Sigmoid colon (tissue), 4 donors: ENCODE measurements around the gene VIT.

ENCODE experiments used
- EP300 ChIP-seq, 4 donors: sonication (generic); formaldehyde crosslinking; IDR thresholded peaks; one replicate each; pipeline ENCODE4 v1.6.1; 2017; ENCODE audit warnings: antibody characterized with exemption in 4 of 4
- POLR2A ChIP-seq, 2 donors: fragments of 450-650 bp; IDR thresholded peaks; one replicate each; pipeline ENCODE4 v1.6.1; 2016; ENCODE audit warnings: antibody characterized with exemption in 2 of 2, mild to moderate bottlenecking in 2 of 2, moderate library complexity in 2 of 2
- TF ChIP-seq, protein P1 (sequence below), 4 experiments: fragments of 450-650 bp in 3 of 4; fragments of 200-600 bp in 1 of 4; IDR thresholded peaks; one replicate each; pipeline ENCODE4 v1.5.1; 2016 to 2019; ENCODE audit warnings: antibody characterized with exemption in 4 of 4, mild to moderate bottlenecking in 3 of 4, moderate library complexity in 2 of 4

DNA sequence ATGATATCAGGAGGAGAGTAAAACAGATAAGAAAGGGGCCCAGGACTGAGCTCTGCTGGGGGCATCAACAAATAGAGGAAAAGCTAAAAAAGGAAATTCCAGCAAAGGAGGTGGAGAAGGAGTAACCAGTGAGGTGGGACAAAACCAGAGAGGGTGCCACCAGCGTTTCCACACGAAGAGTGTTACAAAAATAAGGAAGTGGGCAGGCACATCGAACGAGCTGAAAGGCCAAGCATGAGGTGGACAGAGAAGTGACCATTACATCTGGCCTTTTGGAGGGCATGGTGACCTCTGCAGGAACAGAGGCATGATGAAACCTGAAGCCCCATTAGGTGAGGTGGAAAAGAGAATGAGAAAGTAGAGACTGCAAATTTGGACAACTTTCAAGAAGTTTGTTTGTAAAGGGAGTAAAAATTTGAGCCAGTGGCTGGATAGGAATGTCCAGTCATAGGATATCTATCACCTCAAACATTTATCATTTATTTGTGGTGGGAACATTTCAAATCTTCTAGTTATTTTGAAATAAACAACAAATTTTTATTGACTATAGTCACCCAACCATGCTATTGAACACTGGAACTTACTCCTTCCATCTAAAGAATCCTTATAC lies 18.4 kb upstream of the VIT start:
- TF ChIP-seq POLR2A (IDR thresholded peaks at IDR 0.05) (no peak), EP300 (IDR thresholded peaks at IDR 0.05) (no peak)
- TF ChIP-seq, protein P1, sequence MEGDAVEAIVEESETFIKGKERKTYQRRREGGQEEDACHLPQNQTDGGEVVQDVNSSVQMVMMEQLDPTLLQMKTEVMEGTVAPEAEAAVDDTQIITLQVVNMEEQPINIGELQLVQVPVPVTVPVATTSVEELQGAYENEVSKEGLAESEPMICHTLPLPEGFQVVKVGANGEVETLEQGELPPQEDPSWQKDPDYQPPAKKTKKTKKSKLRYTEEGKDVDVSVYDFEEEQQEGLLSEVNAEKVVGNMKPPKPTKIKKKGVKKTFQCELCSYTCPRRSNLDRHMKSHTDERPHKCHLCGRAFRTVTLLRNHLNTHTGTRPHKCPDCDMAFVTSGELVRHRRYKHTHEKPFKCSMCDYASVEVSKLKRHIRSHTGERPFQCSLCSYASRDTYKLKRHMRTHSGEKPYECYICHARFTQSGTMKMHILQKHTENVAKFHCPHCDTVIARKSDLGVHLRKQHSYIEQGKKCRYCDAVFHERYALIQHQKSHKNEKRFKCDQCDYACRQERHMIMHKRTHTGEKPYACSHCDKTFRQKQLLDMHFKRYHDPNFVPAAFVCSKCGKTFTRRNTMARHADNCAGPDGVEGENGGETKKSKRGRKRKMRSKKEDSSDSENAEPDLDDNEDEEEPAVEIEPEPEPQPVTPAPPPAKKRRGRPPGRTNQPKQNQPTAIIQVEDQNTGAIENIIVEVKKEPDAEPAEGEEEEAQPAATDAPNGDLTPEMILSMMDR (IDR thresholded peaks at IDR 0.05): no peak
